GM12878 (cell line): ENCODE measurements around the gene TCN1. TPM values are rescaled to one million over a fixed set of nuclear protein-coding genes. Genes with fewer than 3 reads are reported as not detected.

Source experiments
- ATAC-seq: fragments of 200-7000 bp; cut with Tn5 transposase; 3 replicates; pipeline ENCODE4 v1.9.1; 2020; ENCODE audit warnings: mild to moderate bottlenecking, moderate library complexity
- BruUV-seq: library from RNA; stranded (reverse); fragments of 400-500 nt; replicated peaks from 2 replicates; lab custom pipeline; 2021; lab: Mats Ljungman, UMichigan
- CTCF ChIA-PET: fragments of 300-600 bp; sonication (Branson Sonifier 250); formaldehyde crosslinking; extraction: SDS; loops from one replicate; lab custom pipeline; 2021; ENCODE audit warnings: inconsistent platforms; lab: Yijun Ruan, JAX
- POLR2A ChIA-PET: fragments of 350-600 bp; formaldehyde crosslinking; extraction: SDS; loops from one replicate; lab custom pipeline; 2021; ENCODE audit warnings: inconsistent platforms; lab: Charles Lee
- RAD21 ChIA-PET: fragments of 300-600 bp; sonication (Branson Sonifier 250); formaldehyde crosslinking; loops from one replicate; lab custom pipeline; 2023; ENCODE audit warnings: antibody characterized with exemption; ENCODE audit not compliant: unreplicated experiment; lab: Charles Lee
- SMC1A ChIA-PET: fragments of 300-600 bp; sonication (Branson Sonifier 250); formaldehyde crosslinking; loops from one replicate; lab custom pipeline; 2023; ENCODE audit not compliant: unreplicated experiment, uncharacterized antibody; lab: Charles Lee
- DNase-seq: peaks from one replicate; pipeline ENCODE4 v3.0.0-alpha.2; 2011; ENCODE audit warnings: low read depth, low spot score
- FAIRE-seq: peaks from 3 replicates; lab custom pipeline; 2011; peaks lifted over from hg19 to GRCh38; lab: Jason Lieb, UNC
- H2AFZ ChIP-seq: 2 replicates; pipeline ENCODE4 v1.6.0; 2011; ENCODE audit warnings: low read depth, low read length, control low read depth; ENCODE audit not compliant: control insufficient read depth
- H3K27ac ChIP-seq: 2 replicates; pipeline ENCODE4 v1.5.1; 2011; ENCODE audit warnings: control low read depth; ENCODE audit not compliant: control insufficient read depth, insufficient read depth
- H3K27me3 ChIP-seq, 2 experiments: replicated peaks in 1 of 2; 2 replicates each; pipeline versions ENCODE4 v1.6.0 to v1.6.1; 2011; ENCODE audit warnings: low read length in 1 of 2; ENCODE audit not compliant: control insufficient read depth in 2 of 2, insufficient read depth in 2 of 2
- H3K36me3 ChIP-seq, 2 experiments: 2 replicates each; pipeline ENCODE4 v1.5.1; 2011; ENCODE audit warnings: low read length in 1 of 2; ENCODE audit not compliant: control insufficient read depth in 2 of 2, insufficient read depth in 2 of 2
- H3K4me1 ChIP-seq: 2 replicates; pipeline ENCODE4 v1.6.1; 2011; ENCODE audit warnings: mild to moderate bottlenecking, low read length, moderate library complexity, mixed read lengths; ENCODE audit not compliant: control insufficient read depth, insufficient read depth
- H3K4me2 ChIP-seq: 2 replicates; pipeline ENCODE4 v1.6.0; 2011; ENCODE audit warnings: control low read depth; ENCODE audit not compliant: control insufficient read depth, insufficient read depth
- H3K4me3 ChIP-seq: fragments of 200-600 bp; sonication (generic); 2 replicates; pipeline ENCODE4 v1.5.1; 2016
- H3K79me2 ChIP-seq: 2 replicates; pipeline ENCODE4 v1.6.0; 2011; ENCODE audit warnings: low read length; ENCODE audit not compliant: control insufficient read depth, insufficient read depth
- H3K9ac ChIP-seq: 2 replicates; pipeline ENCODE4 v1.8.0; 2011; ENCODE audit warnings: low read length, control low read depth, mixed read lengths; ENCODE audit not compliant: control insufficient read depth, insufficient read depth
- H3K9me3 ChIP-seq: replicated peaks from 3 replicates; pipeline ENCODE4 v1.5.1; 2011; ENCODE audit warnings: mild to moderate bottlenecking, low read length; ENCODE audit not compliant: control insufficient read depth, insufficient read depth
- H4K20me1 ChIP-seq: 2 replicates; pipeline ENCODE4 v1.6.0; 2011; ENCODE audit not compliant: control insufficient read depth, insufficient read depth
- BCL3 ChIP-seq: IDR thresholded peaks from 2 replicates; pipeline ENCODE4 v1.6.1; 2011; ENCODE audit warnings: borderline replicate concordance, low read depth, mild to moderate bottlenecking, moderate library complexity, low read length; ENCODE audit not compliant: insufficient read depth, poor library complexity, severe bottlenecking
- LARP7 ChIP-seq: fragments of 450-650 bp; IDR thresholded peaks from 2 replicates; pipeline ENCODE4 v1.6.1; 2017; ENCODE audit warnings: mild to moderate bottlenecking
- SKIL ChIP-seq: fragments of 450-650 bp; IDR thresholded peaks from 2 replicates; pipeline ENCODE4 v1.6.1; 2017; ENCODE audit warnings: mild to moderate bottlenecking, low read depth, inconsistent platforms; ENCODE audit not compliant: poor library complexity, severe bottlenecking
- SMAD1 ChIP-seq: fragments of 450-650 bp; IDR thresholded peaks from 2 replicates; pipeline ENCODE4 v1.6.1; 2018; ENCODE audit warnings: mild to moderate bottlenecking, low read depth; ENCODE audit not compliant: partially characterized antibody
- STAT1 ChIP-seq: fragments of 450-650 bp; conservative IDR thresholded peaks from 2 replicates; pipeline ENCODE4 v1.6.1; 2014; ENCODE audit warnings: antibody characterized with exemption, mild to moderate bottlenecking
- ZNF592 ChIP-seq: fragments of 450-650 bp; IDR thresholded peaks from 2 replicates; pipeline ENCODE4 v1.6.1; 2017; ENCODE audit warnings: mild to moderate bottlenecking, moderate library complexity
- ZNF687 ChIP-seq: fragments of 450-650 bp; IDR thresholded peaks from 2 replicates; pipeline ENCODE4 v1.6.1; 2017; ENCODE audit warnings: mild to moderate bottlenecking, moderate library complexity
- ZZZ3 ChIP-seq: IDR thresholded peaks from 2 replicates; pipeline ENCODE4 v1.6.1; 2011; ENCODE audit warnings: low read depth; ENCODE audit not compliant: control insufficient read depth, insufficient read length
- WGBS: methylation state at CpG from one replicate; pipeline ENCODE4 v1.1.6; 2016; ENCODE audit warnings: low lambda C conversion rate; ENCODE audit not compliant: insufficient replicate concordance, insufficient coverage; ENCODE audit errors: missing lambda C conversion rate; 5-methylcytosine and 5-hydroxymethylcytosine counted together
- in situ Hi-C: fragments of 300-500 bp; cut with MboI; formaldehyde crosslinking; loops from 9 replicates; pipeline ENCODE4 v1.14.3; 2018; ENCODE audit warnings: mixed read lengths
- intact Hi-C: fragments of 100-400 bp; cut with micrococcal nuclease; formaldehyde crosslinking; loops from one replicate; pipeline ENCODE4 v1.14.2; 2022; ENCODE audit not compliant: unreplicated experiment
- polyA plus RNA-seq, 11 experiments: library from polyadenylated mRNA; depleted of rRNA in 4 of 11; unstranded in 6 of 11; stranded (reverse) in 5 of 11; fragments of >200 nt; fragmentation: Nextera tagmentation in 4 of 11; fragmentation: Illumina TruSeq in 1 of 11; extraction: Ambion mirVana in 4 of 11; extraction: Trizol in 1 of 11; gene quantifications; 1 replicate in 1 of 11; 2 replicates in 10 of 11; pipeline versions ENCODE4 v1.2.1 to v1.2.3, GENCODE V29; 2011 to 2016; ENCODE audit warnings: inconsistent platforms in 2 of 11, missing spikeins in 2 of 11, low read depth in 1 of 11
- total RNA-seq, 4 experiments: library from RNA; depleted of rRNA in 3 of 4; stranded (reverse); fragments of >200 nt in 3 of 4; fragmentation: Illumina TruSeq in 1 of 4; extraction: Trizol in 1 of 4; gene quantifications; 2 replicates each; pipeline versions ENCODE4 v1.2.1 to v1.2.3, GENCODE V29; 2013 to 2021

Gene TCN1
- total and polyA plus RNA-seq, 10 of the 15 experiments (the other 5 are each of a cell fraction or from before 2014, with no cell fraction given): not detected

GRCh38 chr11:59867946-59868345 is 1.7 kb upstream of the TCN1 start:
- ATAC-seq (no peak), FAIRE-seq (no peak), DNase-seq (no peak)
- no peaks in the 10 kb centered on the region for H4K20me1 ChIP-seq
- RAD21 ChIA-PET: no interaction called here
- no peaks in the 10 kb centered on the region for H3K79me2 ChIP-seq
- no peak overlapping the region for H3K4me3 ChIP-seq
- BruUV-seq: no TSS peak
- H3K27me3 ChIP-seq: 0 out of 4 replicates have a peak, but pooled peaks cover 0 to 2% of the 10 kb centered on the region in 2 experiments
- WGBS: 40% methylated on average over 2 of the region's 2 CpGs
- POLR2A ChIA-PET: no interaction called here
- H3K9me3 ChIP-seq: no peaks in the 10 kb centered on the region
- intact Hi-C loops (no loop called here), in situ Hi-C loops (no loop called here)
- TF ChIP-seq ZZZ3 (no peak), BCL3 (no peak), LARP7 (no peak), ZNF687 (no peak), SMAD1 (no peak), ZNF592 (no peak), SKIL (no peak), STAT1 (no peak)
- CTCF ChIA-PET: no interaction called here
- no peak overlapping the region for H3K4me2 ChIP-seq
- H3K36me3 ChIP-seq: no peaks in the 10 kb centered on the region
- H2AFZ ChIP-seq: no peak overlapping the region
- SMC1A ChIA-PET: no interaction called here
- no peak overlapping the region for H3K9ac ChIP-seq
- H3K4me1 ChIP-seq: no peaks in the 10 kb centered on the region
- no peak overlapping the region for H3K27ac ChIP-seq
